Stimulated activated CD4-positive, alpha-beta T cell treated with anti-CD3 and anti-CD28 coated beads, Interleukin-1b, Interleukin-23, amount 100 ng/mL, for 1 hour (primary cell): ENCODE measurements around the gene FAM174B.
A peak's percentile ranks its signal among the peaks of the same experiment; 100 is the strongest.

Source experiments
- DNase-seq, 2 donors: peaks; one replicate each; pipeline ENCODE4 v3.0.0-alpha.2; 2020; ENCODE audit warnings: low read depth in 2 of 2

FAM174B gene

GRCh38 chr15:92655178-92655995 is at the start of gene FAM174B:
Gene FAM174B (minus strand): TSS chr15:92655775.
- peak in 1 of 2 donors; percentile 17 for DNase-seq

DNA sequence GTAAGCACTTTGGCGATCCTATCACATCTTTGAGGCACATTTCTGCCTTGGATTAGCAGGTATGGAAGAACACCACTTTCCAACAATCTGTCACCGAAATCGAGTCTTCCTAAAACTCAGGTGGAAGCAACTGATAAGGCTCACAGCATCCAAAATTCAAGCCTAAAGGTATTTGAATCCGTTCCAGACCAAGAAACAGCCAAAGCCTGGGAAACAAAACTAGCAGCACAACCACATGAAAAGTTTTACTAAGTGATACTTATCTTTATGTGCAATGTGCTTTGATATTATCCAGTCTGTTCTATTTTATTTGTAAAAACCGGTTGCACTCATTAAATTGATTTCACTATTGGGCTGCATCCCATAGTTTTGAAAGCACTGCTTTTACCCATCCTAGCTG is 40.5 kb upstream of the FAM174B start:
- DNase-seq = no peak

DNA sequence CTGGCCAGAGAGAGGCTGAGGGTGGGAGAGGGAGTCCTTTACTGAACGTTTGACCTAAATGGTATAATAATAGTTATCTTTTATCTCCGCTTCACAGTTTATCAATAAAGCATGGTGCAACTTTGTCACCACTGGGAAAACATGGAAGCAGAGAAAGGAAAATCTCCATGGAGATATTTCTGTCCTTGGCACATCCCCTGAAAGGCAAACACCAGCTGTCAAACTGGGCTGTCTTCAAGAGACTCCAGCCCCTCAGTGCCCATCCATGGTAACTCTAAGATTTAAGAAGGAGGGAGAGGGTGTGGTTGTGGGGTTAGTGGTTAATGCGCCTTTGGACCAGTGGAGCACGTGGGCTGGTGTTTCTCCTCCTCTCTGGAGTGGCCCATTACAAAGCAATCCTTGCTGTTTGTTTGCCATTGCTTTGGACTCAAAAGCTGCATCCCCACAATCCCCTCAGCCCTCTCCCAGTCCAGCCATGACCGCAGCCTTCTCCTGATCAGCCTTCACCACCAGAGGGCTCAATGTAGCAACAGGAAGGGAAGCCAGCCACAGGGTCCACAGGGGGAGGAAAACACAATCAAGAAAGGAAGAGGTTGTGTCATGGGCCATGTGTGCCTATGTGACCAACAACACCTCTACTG is 38.2 kb upstream of the FAM174B start:
- DNase-seq = no peak

GRCh38 chr15:92690395-92690794 is 34.8 kb upstream of the FAM174B start:
- DNase-seq = no peak

- DNase-seq = no peak
Observed at GRCh38 chr15:92687746-92688145, 32.2 kb upstream of the FAM174B start.

DNA sequence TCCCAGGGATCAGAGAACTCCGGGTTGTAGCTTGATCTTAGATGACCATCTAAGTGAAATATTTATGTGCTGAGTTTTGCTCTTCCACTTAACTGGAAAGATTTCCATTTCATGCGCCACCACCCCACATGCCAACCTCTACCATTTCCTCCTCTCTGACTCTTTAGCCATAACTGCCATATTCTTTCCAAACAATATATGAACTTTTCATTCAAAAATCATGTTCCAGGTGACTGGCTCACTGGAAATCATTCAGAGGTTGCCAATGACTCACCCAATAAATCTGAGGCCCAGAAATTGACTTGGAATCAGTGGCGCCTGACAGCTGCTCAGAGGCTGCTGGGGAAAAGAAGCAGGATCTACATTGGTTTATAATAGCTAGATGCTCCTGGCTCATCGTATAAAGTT is 31.6 kb upstream of the FAM174B start:
- DNase-seq = no peak

GRCh38 chr15:92683511-92683834 is 27.9 kb upstream of the FAM174B start:
- DNase-seq = no peak

GRCh38 chr15:92682741-92683510 is 27.4 kb upstream of the FAM174B start:
- DNase-seq = no peak

DNA sequence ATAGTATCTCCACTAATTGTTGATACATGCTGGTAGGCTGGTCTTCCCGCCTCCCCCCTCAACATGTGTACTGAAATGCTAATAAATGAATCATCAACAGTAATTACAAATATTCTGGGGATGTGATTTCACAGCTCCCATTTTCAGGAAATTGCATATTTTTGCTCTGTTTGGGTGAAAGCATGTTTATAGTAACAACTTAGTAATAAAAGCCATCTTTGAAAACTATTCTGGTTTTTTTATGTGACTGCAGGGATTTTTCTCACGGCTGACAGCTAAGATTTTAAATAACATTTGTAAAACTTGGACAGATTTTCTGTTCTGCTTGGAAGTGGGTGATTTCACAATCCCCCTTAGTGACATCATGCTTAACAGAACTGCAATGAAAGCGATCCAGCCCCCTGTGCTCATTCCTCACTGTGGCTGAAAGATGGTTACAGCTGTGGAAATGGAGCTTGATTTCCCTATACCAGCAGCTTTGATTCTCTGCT is 25.6 kb upstream of the FAM174B start:
- DNase-seq = no peak

GRCh38 chr15:92677999-92678398 is 22.4 kb upstream of the FAM174B start:
- DNase-seq = no peak

DNA sequence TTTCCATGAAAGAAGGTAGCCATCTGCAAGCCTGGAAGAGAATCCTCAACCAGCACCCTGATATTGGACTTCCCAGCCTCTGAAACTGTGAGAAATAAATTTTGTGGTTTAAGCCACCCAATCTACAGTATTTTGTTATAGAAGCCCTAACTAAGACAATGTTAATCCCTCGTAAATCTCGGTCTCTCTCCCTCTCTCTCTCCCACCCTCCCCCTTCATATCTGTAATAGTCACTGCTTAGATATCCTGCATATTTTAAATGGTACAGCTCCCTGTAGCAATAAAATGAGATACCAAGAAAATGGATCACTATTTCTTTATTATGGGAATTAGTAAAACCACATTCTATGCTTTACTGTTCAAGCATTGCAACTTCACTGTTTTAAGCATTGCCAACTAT is 21.0 kb upstream of the FAM174B start:
- no peak for DNase-seq

- DNase-seq = no peak
Observed at GRCh38 chr15:92675485-92675884, 19.9 kb upstream of the FAM174B start.

GRCh38 chr15:92674347-92674746 is 18.8 kb upstream of the FAM174B start:
- DNase-seq = no peak

GRCh38 chr15:92672102-92672501 is 16.5 kb upstream of the FAM174B start:
- DNase-seq = no peak

- DNase-seq = no peak
Observed at GRCh38 chr15:92671406-92671805, 15.8 kb upstream of the FAM174B start.

GRCh38 chr15:92670621-92671020 is 15.0 kb upstream of the FAM174B start:
- DNase-seq = no peak

DNA sequence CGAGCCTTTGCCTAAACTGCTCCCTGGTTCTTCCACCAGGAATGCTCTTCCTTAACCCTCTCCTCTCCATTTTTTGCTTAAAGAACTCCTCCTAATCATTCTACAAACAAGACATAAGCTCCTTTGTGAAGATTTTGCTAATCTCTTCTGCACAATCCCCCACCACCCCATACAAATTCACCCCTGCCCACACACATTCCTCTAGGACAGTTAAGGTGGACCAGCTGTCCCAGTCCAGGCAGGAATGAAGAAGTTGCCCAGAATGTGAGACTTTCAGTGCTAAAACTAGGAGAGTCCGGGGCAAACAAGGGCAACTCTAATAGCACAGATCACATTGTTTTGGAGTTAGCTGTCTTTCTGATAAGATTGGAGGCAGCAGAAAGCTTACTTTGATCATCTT is 13.9 kb upstream of the FAM174B start:
- no peak for DNase-seq

- no peak for DNase-seq
Observed at GRCh38 chr15:92668620-92669019, 13.0 kb upstream of the FAM174B start.

DNA sequence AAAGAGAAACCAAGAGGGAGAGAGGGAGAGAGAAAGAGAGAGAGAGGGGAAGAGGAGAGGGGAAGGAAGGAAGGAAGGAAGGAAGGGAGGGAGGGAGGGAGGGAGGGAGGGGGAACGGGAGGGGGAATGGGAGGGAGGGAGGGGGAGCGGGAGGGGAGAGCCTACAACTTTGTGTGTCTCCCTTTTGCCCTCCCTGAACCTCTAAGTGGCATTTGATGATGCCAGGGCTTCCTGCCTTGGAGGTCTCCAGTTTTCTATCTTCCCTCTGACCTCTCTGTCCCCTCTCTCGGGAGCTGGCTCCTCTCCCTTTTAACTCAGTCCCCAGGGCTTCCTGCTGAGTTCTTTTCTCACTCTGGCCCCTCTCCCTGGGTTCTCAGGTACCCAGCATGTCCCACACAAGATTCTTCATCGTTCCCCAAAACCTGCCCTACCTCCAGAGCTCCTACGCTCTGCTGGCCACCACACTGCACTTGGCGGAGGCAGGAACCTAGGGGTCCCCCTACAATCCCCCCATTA is 12.5 kb upstream of the FAM174B start:
- no peak for DNase-seq

- DNase-seq = no peak
Observed at GRCh38 chr15:92667287-92667904, 11.8 kb upstream of the FAM174B start.

DNA sequence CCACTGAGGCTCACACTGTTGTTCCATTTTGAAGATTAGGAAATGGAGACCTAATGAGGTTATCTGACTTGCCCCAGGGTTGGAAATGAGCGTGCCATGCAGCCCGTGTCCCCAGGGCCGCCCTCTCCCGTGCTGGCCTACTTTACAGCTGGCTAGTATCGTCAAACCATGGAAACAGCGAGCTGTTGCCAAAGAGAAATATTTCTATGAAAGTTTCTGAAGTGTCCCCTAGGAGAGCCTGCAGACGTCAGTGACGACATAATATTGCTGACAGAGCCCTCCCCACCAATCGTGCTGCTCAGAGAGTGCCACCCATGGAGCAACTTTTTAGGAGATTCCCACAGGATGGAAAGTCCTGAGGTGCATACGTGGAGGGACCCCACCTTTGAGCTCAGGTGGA is 11.2 kb upstream of the FAM174B start:
- DNase-seq = no peak

GRCh38 chr15:92665100-92665555 is 9.6 kb upstream of the FAM174B start:
- no peak for DNase-seq
